Measurements from ENCODE around the gene CCDC141.

DNA sequence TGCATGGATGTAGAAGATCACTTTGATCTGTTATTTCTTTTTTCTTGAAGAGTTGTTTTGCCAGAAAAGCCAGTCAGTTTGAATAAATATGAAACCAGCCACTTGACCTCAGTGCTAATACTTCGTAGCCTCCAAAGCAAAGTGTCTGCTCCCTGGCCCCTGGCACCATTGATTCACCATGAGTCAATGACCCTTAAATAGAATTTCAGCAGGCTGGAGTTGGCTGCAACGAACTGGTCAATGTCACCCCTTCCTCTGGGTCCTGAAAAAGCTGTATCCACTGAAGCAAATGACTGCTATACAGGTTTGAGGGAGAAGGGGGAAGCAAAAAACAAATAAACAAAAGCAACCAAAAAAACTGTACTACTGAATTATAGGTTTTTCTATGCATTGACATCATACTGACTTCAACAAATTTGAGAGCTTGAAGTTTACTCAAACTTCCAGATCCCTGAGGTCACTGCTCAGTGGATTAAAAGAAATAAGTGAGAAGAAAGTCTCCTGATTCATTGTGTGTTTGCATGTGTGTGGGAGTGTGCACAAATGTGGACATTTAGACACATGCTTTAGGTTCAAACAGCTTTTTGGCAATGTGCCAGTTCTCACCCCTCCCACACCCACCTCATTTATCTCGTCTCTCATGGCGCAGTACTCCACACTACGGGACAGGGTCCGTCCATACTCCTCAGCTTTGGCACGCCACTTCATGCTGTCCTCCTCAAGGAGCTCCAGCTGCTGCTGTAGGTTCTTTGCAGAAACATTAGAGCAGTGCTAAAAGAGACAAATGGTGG is 184.6 kb downstream of the CCDC141 start:
- TF ChIP-seq ZNF274 (IDR thresholded peaks at IDR 0.05; ENCODE audit: low read depth, low read length): no peak
- TF ChIP-seq YY1 (IDR thresholded peaks at IDR 0.05; ENCODE audit: insufficient read depth, insufficient read length): no peak
- TF ChIP-seq SUZ12 (IDR thresholded peaks at IDR 0.05; ENCODE audit: extremely low read depth, insufficient read depth, insufficient read length): no peak

Data from NT2/D1 (cell line).